K562 (cell line): Measurements from ENCODE around the gene GALNS. TPM values are rescaled to one million over a fixed set of nuclear protein-coding genes. Genes with fewer than 3 reads are reported as not detected.

ENCODE experiments used
- AFF4 ChIP-seq: sonication (generic); formaldehyde crosslinking; IDR thresholded peaks from 2 replicates; pipeline ENCODE4 v1.8.0; 2023; ENCODE audit warnings: mild to moderate bottlenecking, missing genetic modification reagents
- GMEB1 ChIP-seq: fragments of 250-450 bp; sonication (Bioruptor Pico); IDR thresholded peaks from 2 replicates; pipeline ENCODE4 v1.4.0; 2020; ENCODE audit warnings: mild to moderate bottlenecking
- HNRNPUL1 ChIP-seq: fragments of 200-400 bp; formaldehyde crosslinking; IDR thresholded peaks from 2 replicates; pipeline ENCODE4 v1.6.1; 2017; ENCODE audit warnings: low read length
- JUND ChIP-seq, 2 experiments: IDR thresholded peaks; 2 replicates in 1 of 2; 3 replicates in 1 of 2; pipeline ENCODE4 v1.6.1; 2011; ENCODE audit warnings: borderline replicate concordance in 2 of 2, low read depth in 2 of 2, low read length in 2 of 2, improper control_type of control experiment in 1 of 2, missing biosample characterization in 1 of 2, missing genetic modification characterization in 1 of 2, missing genetic modification reagents in 1 of 2
- KDM1A ChIP-seq, 2 experiments: fragments of 450-650 bp; IDR thresholded peaks; 2 replicates each; pipeline ENCODE4 v1.6.1; 2016; ENCODE audit warnings: mild to moderate bottlenecking in 2 of 2
- PCBP2 ChIP-seq: fragments of 200-400 bp; formaldehyde crosslinking; IDR thresholded peaks from 2 replicates; pipeline ENCODE4 v1.6.1; 2018; ENCODE audit warnings: low read length, low read depth, mild to moderate bottlenecking, moderate library complexity; ENCODE audit not compliant: poor library complexity, severe bottlenecking
- TEAD2 ChIP-seq: fragments of 450-650 bp; IDR thresholded peaks from 2 replicates; pipeline ENCODE4 v1.6.1; 2016; ENCODE audit warnings: missing genetic modification characterization, control low read depth, missing compliant biosample characterization
- THAP7 ChIP-seq: fragments of 250-450 bp; sonication (Bioruptor Pico); IDR thresholded peaks from 2 replicates; pipeline ENCODE4 v1.5.0; 2021
- ZBTB8A ChIP-seq: fragments of 450-650 bp; IDR thresholded peaks from 2 replicates; pipeline ENCODE4 v1.6.1; 2018; ENCODE audit warnings: mild to moderate bottlenecking, moderate library complexity; ENCODE audit not compliant: partially characterized antibody
- ZKSCAN3 ChIP-seq: fragments of 250-450 bp; sonication (Bioruptor Pico); IDR thresholded peaks from 2 replicates; pipeline ENCODE4 v1.4.0; 2020
- ZMIZ1 ChIP-seq, 2 experiments: fragments of 150-350 bp in 1 of 2; IDR thresholded peaks; 2 replicates each; pipeline ENCODE4 v1.6.1; 2012 to 2016; ENCODE audit warnings: low read depth in 2 of 2, low read length in 2 of 2, mild to moderate bottlenecking in 1 of 2, moderate library complexity in 1 of 2
- polyA plus RNA-seq, 8 experiments: library from polyadenylated mRNA; depleted of rRNA in 4 of 8; stranded (reverse) in 5 of 8; unstranded in 3 of 8; fragments of >200 nt; fragmentation: Nextera tagmentation in 2 of 8; fragmentation: Illumina TruSeq in 1 of 8; extraction: Ambion mirVana in 2 of 8; extraction: Trizol in 1 of 8; gene quantifications; 2 replicates each; pipeline versions ENCODE4 v1.2.1 to v1.2.3, GENCODE V29; 2011 to 2014; ENCODE audit warnings: inconsistent platforms in 1 of 8, missing spikeins in 1 of 8
- total RNA-seq, 7 experiments: library from RNA; depleted of rRNA in 6 of 7; stranded (reverse); fragments of >200 nt in 6 of 7; fragmentation: Illumina TruSeq in 2 of 7; extraction: Trizol in 2 of 7; gene quantifications; 2 replicates each; pipeline versions ENCODE4 v1.2.1 to v1.2.3, GENCODE V29; 2011 to 2021; ENCODE audit warnings: low replicate concordance in 1 of 7
- TF ChIP-seq, protein P1 (sequence below): fragments of 450-650 bp; formaldehyde crosslinking; IDR thresholded peaks from 2 replicates; pipeline ENCODE4 v1.4.0; 2022; ENCODE audit warnings: mild to moderate bottlenecking, moderate library complexity
- TF ChIP-seq, protein P2 (sequence below): conservative IDR thresholded peaks from 2 replicates; pipeline ENCODE4 v1.6.1; 2011; ENCODE audit warnings: low read depth, mild to moderate bottlenecking, low read length; ENCODE audit not compliant: control insufficient read depth

GALNS gene
- total and polyA plus RNA-seq, 9 of the 15 experiments (the other 6 are each of a cell fraction or from before 2014, with no cell fraction given) = 0.38 to 13.2 (median 4.3) TPM

DNA sequence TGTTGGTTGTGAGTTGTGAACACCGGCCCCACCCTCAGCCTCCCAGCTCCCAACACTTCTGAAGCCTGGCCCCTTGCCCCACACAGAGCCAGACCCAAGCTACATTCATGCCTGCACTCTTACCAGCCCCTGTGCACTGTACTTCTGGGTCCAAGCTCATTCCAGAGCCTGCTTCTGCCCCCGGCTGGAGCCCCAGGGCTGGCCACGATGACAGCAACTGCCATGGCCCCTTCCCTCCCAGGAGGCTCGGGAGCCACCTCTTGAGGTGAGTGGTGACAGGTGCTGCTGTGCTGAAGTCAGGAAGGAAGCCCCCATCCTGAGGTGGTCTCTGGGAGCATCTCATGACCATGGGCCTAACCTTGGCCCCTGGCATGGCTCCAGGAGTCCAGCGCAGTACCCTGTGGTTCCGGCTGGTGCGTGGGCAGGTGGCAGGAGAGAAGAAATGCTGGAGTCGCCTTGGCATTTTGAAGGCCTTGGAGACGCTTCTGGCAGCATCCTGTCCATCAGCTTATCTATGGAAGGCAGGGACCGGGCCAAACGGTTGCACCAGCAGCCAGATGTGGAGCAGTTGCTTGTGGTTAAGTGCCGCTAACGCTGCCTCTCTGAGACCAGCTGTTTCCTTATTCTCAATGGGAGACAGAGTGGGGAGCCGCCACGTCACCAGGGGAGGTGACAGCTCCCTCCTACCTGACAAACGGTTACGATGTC, 57.0 kb downstream of the GALNS start (continued):
- TF ChIP-seq, protein P1, sequence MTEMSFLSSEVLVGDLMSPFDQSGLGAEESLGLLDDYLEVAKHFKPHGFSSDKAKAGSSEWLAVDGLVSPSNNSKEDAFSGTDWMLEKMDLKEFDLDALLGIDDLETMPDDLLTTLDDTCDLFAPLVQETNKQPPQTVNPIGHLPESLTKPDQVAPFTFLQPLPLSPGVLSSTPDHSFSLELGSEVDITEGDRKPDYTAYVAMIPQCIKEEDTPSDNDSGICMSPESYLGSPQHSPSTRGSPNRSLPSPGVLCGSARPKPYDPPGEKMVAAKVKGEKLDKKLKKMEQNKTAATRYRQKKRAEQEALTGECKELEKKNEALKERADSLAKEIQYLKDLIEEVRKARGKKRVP (CRISPR knock-in tag) = peak; percentile 67; the same call in 1 of the 2 replicates
- TF ChIP-seq ZKSCAN3 (CRISPR knock-in tag) (no peak), KDM1A (IDR thresholded peaks at IDR 0.05) (peak; percentile 46 to 59; a peak in 2 of 4 replicates), TEAD2 (tag) (no peak), PCBP2 (no peak), JUND (IDR thresholded peaks at IDR 0.05; ENCODE audit: borderline replicate concordance, low read depth, low read length) (peak; percentile 66; the same call in 1 of the 2 replicates), JUND (tag; IDR thresholded peaks at IDR 0.05; ENCODE audit: borderline replicate concordance, low read depth, low read length) (peak; percentile 43; the same call in 1 of the 3 replicates), GMEB1 (CRISPR knock-in tag) (no peak), HNRNPUL1 (no peak), ZBTB8A (no peak), THAP7 (CRISPR knock-in tag) (no peak), ZMIZ1 (IDR thresholded peaks at IDR 0.05; ENCODE audit: low read depth in 2 of 2, low read length in 2 of 2) (peak in 1 of 2 experiments; percentile 80; a peak in 1 of 4 replicates), AFF4 (CRISPR knock-in tag) (no peak)
- TF ChIP-seq, protein P2, sequence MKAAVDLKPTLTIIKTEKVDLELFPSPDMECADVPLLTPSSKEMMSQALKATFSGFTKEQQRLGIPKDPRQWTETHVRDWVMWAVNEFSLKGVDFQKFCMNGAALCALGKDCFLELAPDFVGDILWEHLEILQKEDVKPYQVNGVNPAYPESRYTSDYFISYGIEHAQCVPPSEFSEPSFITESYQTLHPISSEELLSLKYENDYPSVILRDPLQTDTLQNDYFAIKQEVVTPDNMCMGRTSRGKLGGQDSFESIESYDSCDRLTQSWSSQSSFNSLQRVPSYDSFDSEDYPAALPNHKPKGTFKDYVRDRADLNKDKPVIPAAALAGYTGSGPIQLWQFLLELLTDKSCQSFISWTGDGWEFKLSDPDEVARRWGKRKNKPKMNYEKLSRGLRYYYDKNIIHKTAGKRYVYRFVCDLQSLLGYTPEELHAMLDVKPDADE = peak; percentile 98
